HG03108 (cell line): ENCODE results near the gene VEZT.

Experiments used
- ATAC-seq: cut with Tn5 transposase; IDR thresholded peaks from one replicate; pipeline ENCODE4 v1.9.1; 2021; ENCODE audit warnings: moderate library complexity; ENCODE audit not compliant: unreplicated experiment

VEZT gene

DNA sequence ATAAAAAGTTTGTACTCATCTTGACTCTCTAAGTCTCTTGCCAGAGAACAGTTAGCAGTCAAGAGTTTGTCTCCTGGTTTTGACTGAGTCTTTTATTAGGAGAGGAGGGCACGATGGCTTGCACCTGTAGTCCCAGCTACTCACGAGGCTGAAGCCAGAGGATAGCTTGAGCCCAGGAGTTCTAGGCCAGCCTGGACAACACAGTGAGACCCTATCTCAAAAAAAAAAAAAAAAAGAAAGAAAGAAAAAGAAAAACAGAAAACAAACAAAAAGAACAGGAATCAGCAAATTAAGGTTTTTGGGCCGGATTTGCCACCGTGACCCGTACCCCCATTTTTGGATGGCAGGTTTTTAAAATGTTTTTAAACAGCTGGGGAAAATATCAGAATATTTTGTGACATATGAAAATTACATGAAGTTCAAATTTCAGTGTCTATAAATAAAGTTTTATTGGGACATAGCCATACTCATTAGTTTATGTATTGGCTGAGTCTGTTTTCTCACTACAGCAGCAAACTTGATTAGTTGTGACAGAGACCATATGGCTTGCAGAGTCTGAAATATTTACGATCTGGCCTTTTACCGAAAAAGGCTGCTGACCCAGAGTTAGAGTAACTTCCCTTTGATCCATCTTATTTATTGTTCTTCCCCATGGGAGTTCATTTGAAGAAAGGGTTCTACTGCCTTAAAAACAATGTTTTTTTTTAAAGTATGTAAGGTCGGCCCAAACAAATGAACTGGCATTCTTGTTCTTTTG, 31.2 kb downstream of the VEZT start:
- no peak for ATAC-seq

DNA sequence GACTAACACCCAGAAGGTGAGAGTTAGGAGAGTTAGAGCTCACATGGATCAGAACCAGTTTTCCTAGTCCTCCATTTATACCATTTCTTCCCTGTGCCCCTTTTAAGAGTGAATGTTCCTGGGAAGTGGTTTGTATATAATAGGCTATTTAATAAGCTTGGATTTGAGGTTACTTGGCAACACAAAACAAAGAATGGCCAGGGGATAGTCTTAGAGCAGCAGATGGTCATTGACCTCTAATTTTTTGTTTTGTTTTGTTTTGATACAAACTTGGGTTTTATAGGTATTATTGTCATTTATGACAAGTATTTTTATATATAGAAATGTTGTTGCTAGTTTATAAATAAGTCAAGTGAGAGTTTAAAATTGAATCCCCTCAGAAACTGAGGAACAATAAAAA, 35.8 kb downstream of the VEZT start:
- no peak for ATAC-seq

DNA sequence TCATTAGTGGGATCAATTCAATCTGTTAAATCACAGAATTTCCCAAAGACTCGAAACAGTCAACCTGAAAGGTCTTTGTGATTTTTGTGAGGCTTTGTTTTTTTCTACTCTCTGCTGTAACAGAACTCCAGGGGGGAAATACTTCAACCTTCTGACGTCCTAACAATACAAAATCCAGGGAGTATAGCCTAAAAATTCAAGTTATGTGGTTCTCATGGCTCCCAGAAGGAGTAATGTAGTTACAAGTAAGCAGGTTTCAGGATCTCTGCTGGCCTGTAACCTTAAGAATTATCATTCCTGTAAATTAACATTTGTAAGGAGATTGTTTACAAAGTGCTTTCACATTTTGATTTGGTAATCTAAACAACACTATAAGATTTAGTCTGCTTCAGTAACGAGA, 39.9 kb downstream of the VEZT start:
- no peak for ATAC-seq

DNA sequence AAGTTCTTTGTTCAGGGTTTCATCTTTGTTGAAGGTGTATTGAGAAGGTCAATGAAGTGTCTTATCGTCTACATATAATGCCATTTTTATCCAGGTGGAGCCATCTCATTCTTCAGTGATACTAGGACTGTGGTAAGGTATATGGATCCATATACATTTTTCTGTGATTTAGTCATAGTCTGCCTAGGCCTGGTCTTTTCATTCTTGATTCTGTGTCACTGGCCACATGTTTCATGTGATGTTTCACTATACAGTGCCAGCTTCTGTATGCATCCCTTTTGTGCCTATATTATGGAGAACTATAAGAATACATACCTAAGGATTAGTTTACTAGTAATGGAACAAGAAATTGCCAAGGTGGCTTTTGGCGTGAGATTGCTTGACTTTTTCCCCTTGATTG, 40.5 kb downstream of the VEZT start:
- ATAC-seq = no peak

DNA sequence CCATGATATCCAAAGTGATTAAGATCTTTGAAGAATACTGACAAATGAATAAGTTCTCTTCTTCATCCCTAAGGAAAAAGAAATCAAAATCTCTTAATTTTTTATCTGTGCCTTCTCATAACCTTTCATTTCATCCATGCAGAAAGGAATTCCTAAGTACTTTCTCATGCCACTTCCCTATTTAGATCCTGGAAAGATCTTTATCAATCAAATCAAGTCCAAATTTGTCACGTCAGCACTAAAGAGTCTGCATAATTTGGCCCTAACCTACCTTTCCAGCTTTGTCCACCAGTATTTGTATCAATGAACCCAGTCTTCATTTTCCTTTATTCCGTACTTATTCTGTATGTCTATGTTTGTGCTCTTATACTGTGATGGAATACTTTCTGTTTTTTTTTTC, 41.2 kb downstream of the VEZT start:
- ATAC-seq = no peak

DNA sequence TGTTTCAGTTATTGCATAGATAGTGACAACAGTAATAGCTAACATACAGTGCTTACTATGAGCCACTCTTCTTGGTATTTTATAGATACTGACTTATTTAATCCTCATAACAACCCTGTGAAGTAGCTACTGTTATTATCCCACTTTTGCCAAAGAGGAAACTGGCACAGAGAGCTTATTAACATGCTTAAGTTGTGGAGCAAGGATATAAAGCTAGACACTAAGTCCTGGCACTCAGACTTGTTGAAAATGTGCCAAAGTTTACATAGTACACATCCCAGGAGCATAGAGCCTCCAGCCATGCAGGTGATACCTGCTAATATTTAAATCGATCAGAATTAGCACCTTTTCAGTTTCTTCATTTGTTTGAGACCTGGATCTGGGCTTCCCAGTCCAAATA, 41.8 kb downstream of the VEZT start:
- ATAC-seq = no peak

DNA sequence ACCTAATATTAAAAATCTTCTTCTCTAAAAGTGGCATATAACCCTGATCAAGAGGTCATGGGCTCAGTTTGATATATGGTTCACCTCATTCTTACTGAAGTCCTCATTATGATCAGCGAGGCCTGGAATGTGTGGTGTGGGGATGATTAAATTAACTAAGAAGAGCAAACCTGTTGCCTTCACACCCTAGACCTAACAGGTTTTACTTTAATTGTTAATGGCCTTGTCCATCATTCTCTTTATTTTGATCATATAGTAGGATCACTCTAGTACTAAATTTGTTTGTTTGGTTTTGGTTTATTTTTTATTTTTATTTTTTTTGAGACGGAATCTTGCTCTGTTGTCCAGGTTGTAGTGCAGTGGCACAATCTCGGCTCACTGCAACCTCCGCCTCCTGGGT, 43.5 kb downstream of the VEZT start:
- no peak for ATAC-seq

DNA sequence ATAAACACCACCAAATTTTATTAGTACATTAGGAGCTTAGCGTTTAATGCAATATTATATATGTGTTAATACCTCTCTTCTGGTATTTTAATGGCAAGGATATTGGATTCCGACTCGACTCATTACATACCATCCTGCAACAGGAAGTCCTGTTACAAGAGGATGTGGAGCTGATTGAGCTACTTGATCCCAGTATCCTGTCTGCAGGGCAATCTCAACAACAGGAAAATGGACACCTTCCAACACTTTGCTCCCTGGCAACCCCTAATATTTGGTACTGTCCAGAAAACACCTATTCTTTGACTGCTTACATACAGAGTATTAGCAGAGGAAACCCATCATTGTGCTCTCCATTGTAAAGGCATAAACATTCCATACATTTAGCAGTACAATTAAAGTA, 45.2 kb downstream of the VEZT start:
- no peak for ATAC-seq

DNA sequence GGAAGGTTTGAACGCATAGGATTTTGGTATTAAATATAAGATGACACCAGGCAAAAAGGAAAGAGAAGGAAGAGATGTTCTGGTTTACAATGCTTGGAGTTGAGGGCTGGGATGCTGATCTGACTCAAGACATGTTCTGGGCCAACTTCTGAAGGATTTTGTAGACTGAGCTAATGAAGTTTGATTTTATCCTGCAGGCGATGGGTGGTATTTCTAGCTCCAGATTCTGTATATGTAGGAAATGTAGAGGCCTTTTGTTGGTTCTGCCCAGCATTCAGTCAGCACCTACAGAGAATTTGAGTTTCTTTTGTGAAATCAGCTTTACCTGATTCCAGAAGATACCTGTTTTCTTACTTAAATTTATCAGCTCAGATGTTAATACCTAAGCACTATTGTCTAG, 48.2 kb downstream of the VEZT start:
- ATAC-seq = no peak

DNA sequence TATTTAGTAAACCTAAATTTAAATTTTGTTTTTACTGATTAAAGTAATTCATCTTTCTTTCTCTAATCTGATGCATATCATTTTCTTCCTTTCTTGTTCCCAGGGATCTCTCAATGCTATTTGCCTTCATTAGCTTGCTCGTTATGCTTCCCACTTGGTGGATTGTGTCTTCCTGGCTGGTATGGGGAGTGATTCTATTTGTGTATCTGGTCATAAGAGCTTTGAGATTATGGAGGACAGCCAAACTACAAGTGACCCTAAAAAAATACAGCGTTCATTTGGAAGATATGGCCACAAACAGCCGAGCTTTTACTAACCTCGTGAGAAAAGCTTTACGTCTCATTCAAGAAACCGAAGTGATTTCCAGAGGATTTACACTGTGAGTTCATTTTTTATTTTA, 48.6 kb downstream of the VEZT start:
- ATAC-seq = no peak

DNA sequence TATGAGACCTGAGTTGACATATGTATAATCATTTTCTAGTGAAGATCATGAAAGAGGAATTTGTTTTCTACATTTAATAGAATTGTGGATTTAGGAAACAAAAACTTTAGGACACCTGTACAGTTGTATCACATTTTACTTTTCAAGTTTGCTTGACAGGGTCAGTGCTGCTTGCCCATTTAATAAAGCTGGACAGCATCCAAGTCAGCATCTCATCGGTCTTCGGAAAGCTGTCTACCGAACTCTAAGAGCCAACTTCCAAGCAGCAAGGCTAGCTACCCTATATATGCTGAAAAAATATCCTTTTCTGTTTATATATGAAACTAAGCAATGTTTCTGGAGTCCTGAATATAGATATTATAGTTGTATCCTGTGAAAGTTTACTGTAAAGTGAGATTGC, 52.3 kb downstream of the VEZT start:
- no peak for ATAC-seq

DNA sequence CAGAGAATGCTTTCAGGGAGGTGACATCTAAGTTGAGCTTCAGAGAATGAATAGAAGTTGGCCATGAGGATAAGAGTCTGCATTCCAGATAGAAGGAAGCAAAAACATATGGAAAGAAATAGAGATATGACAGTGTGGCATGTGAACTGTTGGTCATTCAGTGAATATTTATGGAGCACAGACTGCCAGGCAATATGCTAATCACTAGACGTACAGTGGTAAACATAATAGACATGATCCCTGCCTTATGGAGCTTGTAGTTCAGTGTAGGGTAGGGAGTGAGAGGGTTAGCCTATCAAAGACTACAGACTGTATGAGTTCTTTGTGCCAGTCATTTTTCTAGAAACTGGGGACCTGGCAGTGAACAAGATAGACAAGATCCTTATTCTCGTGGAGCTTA, 53.9 kb downstream of the VEZT start:
- no peak for ATAC-seq

DNA sequence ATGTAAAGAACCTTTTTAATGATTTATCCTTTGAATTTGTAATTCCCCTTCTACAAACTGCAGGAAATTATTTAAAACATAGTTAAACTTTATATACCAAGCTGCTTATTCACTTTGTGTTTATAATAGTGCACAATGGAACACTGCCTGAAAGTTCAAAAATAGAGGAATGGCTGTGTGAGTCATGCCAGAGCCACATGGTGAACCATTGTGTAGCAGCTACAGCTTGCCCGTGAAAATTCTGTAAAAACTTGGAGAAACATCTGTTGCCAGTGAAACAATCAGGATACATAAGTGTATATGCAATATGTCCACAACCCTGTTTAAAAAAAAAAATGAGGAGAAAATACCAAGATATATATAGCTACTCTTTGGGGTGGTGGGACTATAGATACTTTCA, 59.5 kb downstream of the VEZT start:
- ATAC-seq = no peak

DNA sequence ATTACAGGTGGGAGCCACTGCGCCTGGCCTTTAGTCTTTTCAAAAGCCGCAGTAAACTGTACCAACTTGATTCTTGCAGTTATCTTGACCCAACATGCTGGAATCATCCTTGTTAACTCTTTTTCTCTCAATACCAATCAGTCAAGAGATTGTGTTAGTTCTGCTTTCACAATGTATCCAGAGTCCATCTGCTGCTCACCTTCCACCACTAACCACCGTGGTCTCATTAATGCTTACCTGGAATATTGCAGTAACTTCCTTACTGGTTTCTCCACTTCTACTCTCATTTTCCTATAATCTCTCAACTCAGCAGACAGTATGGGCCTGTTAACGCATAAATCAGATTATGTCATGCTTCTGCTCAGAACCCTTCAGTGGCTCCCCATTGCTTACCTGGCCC, 62.2 kb downstream of the VEZT start:
- ATAC-seq = no peak

DNA sequence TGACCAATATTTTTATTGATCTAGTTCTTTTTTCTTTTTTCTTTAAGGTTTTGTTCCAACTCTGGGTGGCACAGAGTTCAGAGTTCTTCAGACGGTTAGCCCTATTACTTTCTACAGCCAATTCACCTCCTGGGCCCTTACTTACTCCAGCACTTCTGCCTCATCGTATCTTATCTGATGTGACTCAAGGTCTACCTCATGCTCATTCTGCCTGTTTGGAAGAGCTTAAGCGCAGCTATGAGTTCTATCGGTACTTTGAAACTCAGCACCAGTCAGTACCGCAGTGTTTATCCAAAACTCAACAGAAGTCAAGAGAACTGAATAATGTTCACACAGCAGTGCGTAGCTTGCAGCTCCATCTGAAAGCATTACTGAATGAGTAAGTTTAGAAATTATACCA, 64.7 kb downstream of the VEZT start:
- ATAC-seq = no peak

DNA sequence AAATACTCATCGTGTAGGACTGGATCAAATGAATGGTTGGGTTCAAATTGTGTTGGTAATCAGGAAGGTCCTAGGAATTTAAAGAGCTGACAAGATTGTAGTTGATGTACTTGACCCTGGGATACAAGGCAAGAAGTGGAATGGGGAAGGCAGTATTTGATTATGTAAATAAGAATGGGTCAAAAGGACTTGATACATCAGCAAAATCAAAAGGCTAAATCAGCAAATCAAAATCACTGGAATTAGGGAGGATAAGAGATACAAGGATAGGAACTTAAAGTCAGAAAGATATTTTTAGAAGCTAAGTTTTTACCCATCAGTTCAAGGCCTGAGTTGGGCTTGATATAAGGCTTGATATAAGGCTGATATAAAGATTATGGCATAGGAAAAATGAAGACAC, 65.8 kb downstream of the VEZT start:
- no peak for ATAC-seq

DNA sequence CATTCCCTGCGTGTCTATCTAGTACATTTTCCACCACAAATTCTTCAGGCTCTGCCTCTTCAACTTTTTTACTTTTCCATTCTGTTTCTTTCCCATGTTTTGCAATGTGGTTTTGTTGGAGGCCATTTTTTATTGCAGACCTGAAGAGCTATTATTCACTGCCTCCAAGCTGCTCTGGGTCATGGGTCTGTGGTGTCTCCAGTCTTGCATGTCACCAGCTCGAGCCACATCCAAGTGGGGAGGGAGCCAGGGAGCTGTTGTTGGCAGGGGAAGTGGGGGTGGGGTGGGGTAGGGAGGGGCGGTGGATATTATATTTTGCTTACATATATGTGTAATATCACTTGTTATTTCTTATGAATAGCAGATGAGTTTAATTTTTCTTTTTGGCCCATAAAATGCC, 69.1 kb downstream of the VEZT start:
- no peak for ATAC-seq

DNA sequence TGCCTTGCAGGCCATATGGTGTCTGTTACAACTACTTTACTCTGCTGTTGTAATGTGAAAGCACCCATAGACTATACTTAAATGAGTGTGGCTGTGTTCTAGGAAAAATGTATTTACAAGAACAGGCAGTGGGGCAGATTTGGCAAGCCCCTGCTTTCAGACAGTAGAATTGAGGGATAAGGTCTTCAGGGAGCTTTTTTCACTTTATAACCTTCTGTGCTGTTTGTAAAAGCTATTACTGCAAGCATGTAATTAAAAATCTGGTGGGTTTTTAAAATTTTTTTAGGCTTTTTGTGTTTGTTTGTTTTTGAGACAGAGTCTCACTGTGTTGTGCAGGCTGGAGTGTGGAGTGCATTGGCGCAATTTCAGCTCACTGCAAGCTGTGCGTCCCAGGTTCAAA, 73.9 kb downstream of the VEZT start:
- no peak for ATAC-seq

DNA sequence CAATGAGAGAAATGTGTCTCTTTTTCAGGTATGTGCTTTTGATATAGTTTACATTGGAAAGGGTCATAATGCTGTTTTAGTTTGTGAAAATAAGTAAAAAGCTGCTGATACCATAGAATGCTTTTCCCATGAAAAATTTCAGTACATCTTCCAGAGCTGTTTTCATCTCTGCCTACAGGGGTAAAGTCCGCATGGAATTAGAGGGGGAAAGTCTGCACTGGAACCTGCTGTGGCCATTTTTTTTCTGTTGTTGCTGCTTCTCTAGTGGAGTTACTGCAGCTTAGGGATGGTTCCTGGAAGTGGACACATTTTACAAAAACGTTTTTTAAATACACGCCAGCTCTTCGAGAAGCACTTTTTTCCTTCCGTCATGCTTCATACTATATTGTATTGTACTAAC, 81.3 kb downstream of the VEZT start:
- no peak for ATAC-seq

DNA sequence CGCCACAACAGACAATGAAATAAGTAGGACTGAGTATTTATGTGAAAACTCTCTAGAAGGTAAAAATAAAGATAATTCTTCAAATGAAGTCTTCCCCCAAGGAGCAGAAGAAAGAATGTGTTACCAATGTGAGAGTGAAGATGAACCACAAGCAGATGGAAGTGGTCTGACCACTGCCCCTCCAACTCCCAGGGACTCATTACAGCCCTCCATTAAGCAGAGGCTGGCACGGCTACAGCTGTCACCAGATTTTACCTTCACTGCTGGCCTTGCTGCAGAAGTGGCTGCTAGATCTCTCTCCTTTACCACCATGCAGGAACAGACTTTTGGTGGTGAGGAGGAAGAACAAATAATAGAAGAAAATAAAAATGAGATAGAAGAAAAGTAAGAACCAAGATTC, 82.7 kb downstream of the VEZT start:
- ATAC-seq = no peak

DNA sequence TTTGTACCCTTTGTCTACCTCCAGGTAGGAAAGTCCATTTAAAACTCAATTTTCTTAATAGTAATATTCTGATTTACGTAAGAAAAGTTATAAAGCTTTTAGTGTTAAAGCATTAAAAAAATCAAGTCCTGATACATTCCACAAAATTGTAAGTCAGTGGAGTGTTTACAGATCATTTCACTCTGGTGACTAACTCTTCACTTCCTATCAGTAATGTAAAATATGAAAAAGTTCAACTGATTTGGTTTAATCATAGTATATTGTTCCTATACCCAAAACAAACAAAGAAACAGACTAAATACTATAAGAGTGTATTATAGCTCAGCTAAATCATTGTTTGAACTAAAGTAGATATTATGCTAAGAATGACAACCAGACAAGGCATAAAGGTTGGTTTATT, 85.9 kb downstream of the VEZT start:
- ATAC-seq = no peak

DNA sequence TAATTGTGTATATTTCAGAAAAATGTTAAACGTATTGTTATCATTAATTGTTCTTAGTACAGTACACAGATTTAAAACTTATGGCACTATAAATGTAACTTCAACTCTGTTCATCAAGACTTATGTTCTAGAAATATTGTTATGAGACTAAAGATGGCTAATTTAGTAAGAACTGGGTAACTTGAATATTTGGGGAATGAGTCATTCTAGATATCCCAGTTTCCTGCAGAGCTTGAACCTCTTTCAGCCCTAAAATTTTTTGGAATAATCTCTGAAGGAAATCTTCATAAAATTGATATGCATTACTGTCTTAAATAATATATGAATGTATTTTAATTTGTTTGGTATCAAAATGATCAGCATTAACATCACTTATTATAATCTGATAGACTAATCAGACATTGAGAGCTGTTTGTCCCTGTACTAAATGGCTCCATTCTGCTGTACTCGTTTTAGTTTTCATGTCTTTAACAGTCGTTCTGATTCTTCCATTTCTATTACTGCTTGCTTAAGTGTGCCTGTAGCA, 87.1 kb downstream of the VEZT start:
- ATAC-seq = no peak

DNA sequence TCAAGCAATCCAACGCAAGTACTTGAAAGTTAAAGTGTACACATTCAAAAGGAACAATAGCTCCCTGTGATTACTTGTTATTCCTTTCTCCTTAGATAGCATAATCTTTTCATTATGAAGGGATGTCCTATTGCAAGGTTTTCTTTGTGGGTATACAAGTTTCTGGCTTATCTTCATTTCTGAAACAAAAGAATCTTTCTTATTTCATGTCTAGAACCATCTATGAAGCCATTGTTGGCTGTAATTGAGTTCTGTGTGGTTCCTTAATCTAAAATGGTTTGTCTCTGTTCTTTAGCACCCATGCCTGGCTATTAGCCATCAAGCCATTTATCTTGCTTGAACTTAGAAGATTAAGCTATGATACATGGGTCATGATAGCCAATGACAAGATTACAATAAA, 95.0 kb downstream of the VEZT start:
- no peak for ATAC-seq
